Glomerular endothelial cell (primary cell): Measurements from ENCODE around the gene SMARCB1. TPM values are rescaled to one million over a fixed set of nuclear protein-coding genes. Genes with fewer than 3 reads are reported as not detected.

Experiments used
- DNase-seq: peaks from one replicate; pipeline ENCODE4 v3.0.0-alpha.2; 2011; ENCODE audit warnings: low read depth, low spot score; ENCODE audit errors: extremely low read depth
- total RNA-seq: library from RNA; depleted of rRNA; stranded (reverse); fragments of >200 nt; gene quantifications from 2 replicates; pipeline ENCODE4 v1.2.3, GENCODE V29; 2015

SMARCB1 gene
- total RNA-seq, 1 donor from 2014 or later, result 126 TPM

DNA sequence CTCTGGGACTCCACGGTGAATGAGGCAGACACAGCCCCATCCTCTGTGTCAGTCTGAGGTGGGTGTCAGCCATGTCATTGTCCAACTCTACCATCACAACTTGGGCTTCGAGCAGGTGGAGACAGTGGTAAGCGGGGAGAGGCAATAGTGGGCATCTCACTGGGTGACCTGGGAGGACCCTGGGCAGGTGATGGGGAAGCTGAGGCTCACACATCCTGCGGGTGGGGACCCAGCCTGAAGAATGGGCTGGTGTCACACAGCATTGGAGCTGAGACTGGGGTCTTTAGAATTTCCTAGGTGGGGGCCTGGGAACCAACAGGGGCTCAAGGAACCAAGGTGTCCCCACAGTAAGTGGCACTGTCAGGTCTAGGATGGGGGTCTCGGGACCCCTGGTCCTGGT lies 7.0 kb upstream of the SMARCB1 start:
- DNase-seq, result no peak

DNA sequence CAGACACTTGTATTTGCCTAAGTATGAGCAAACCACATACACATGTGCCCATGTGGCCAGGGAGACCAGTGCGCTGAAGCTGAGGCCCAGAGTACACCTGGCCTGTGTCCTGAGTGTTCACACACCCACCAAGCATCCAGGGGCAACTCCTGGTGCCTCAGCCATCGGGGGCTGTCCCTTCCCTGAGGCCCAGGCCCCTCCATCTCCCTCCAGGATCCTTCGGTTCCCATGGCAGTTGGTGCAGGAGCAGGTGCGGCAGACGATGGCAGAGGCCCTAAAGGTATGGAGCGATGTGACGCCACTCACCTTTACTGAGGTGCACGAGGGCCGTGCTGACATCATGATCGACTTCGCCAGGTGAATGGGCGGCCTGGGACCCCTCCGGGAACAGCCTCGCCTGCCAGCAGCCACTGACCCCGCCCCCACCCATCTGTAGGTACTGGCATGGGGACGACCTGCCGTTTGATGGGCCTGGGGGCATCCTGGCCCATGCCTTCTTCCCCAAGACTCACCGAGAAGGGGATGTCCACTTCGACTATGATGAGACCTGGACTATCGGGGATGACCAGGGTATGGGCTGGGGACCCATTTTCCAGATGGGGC lies 6.5 kb upstream of the SMARCB1 start:
- DNase-seq, result no peak

DNA sequence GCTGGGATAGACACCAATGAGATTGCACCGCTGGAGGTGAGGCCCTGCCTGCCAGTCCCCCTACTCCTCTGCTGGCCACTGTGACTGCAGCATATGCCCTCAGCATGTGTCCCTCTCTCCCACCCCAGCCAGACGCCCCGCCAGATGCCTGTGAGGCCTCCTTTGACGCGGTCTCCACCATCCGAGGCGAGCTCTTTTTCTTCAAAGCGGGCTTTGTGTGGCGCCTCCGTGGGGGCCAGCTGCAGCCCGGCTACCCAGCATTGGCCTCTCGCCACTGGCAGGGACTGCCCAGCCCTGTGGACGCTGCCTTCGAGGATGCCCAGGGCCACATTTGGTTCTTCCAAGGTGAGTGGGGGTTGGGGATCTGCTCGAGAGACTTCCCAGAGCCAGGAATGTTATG lies 5.7 kb upstream of the SMARCB1 start:
- no peak for DNase-seq

DNA sequence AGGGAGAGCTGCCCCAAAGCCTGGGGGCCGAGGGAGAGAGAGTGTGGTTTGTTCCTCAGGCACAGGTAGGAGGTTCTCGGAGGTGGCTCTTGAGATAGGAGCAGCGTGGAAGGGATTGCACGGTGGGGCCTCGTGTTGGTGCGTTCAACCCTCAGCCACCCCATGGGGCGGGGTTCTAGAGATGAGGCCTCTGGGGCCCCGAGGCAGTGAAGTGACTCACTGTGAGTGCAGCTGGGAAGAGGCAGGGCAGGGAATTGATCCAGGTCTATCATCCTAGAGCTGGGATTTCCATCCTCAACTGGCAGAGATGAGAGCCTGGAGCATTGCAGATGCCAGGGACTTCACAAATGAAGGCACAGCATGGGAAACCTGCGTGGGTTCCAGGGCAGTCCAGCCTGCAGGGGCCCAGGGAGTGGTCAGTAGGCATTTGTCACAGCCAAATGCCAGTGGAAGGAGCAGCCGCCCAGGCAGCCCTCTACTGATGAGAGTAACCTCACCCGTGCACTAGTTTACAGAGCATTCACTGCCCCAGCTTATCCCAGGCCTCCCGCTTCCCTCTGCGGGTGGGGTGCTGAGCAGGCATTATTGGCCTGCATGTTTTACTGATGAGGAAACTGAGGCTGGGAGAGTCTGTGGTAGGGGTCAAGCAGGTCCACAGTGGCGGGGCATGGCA lies 5.1 kb upstream of the SMARCB1 start:
- no peak for DNase-seq

GRCh38 chr22:23782252-23782651 lies 4.5 kb upstream of the SMARCB1 start:
- DNase-seq, result no peak

- DNase-seq, result no peak
Measured at GRCh38 chr22:23782703-23783102, 4.1 kb upstream of the SMARCB1 start.

GRCh38 chr22:23783265-23784150 lies 3.3 kb upstream of the SMARCB1 start:
- DNase-seq, result no peak

- DNase-seq, result no peak
Measured at GRCh38 chr22:23784215-23784732, 2.5 kb upstream of the SMARCB1 start.

DNA sequence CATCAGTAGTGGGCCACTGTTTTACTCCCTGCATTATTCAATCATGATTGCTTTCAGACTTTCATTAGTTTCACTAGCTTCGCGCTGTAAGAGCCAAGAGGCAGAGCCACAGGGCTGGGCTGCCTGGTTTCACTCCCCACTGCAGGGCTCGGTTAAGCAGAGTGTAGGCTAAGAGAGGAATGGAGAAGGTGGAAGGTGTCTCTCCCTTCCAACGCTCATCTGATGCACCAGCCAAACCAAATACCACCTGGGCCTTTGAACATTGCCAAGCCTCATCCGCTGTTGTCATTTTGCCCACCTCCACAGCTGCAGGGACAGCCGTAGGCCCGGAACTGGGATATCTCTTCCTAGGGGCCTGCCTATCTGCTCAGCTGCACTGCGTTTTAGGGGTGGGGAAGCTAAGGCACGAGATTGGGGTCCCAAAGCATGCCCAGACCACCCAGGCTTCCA lies 480 bp upstream of the SMARCB1 start:
- DNase-seq, result no peak

- no peak for DNase-seq
Measured at GRCh38 chr22:23787600-23787896, 782 bp downstream of the SMARCB1 start.

DNA sequence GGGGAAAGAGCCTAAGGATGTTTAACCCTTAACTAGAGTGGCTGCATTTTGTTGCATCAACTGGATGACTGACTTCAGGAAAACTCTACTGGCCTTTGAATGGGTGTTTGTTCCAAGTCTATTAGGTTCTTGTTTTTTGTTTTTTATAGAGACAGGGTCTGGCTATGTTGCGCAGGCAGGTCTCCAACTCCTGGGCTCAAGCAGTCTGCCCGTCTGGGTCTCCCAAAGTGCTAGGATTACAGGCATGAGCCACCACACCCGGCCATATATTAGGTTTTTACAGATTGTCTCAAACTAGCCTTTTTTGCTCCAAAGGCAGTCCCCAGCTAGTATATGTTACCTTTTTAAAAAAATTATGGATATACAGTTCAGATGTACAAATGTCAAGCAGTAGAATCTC lies 1.1 kb downstream of the SMARCB1 start:
- DNase-seq, result no peak

GRCh38 chr22:23789121-23789520 lies 2.4 kb downstream of the SMARCB1 start:
- no peak for DNase-seq

GRCh38 chr22:23789638-23790037 lies 2.9 kb downstream of the SMARCB1 start:
- no peak for DNase-seq

GRCh38 chr22:23790819-23791737 lies 4.3 kb downstream of the SMARCB1 start:
- DNase-seq, result no peak

DNA sequence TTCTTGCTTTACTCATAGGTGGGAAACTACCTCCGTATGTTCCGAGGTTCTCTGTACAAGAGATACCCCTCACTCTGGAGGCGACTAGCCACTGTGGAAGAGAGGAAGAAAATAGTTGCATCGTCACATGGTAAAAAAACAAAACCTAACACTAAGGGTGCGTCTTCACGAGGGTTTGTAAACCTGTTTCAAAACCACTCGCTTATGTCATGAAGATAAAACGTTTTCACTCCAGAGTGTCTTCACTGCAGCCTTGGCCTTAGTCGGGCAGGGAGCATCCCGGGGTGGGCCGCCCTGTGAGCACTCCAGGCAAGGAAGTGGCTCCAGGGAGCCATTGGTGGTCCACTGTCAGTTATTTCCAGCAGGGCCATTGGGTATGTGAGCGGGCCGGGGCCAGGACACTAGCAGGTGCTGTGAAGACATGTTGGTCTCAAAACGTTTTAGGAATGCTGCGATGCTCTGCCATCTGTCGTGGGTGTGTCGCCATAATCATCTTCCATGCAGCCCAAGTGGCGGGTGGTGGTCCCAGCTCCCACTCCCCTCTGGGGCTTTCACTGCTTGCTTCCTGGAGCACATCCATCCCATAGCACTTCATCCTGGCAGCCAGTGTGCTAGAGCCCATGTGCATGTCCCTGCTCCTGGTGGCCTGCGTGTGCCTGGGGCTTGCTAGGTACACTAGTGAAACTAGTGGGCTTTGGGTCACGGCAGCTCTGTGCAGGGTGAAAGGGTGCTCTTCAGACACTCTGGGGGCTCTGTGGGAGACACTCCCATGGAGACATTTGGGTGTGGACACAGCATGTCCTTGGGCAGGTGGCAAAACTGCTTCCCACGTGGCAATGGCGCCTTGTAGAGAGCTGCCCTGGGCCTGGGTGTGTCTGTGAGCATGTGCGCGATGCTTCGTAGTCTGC lies 5.2 kb downstream of the SMARCB1 start:
- DNase-seq, result no peak

- DNase-seq, result no peak
Measured at GRCh38 chr22:23793326-23793725, 6.6 kb downstream of the SMARCB1 start.

GRCh38 chr22:23796461-23796860 lies 9.7 kb downstream of the SMARCB1 start:
- DNase-seq, result no peak

DNA sequence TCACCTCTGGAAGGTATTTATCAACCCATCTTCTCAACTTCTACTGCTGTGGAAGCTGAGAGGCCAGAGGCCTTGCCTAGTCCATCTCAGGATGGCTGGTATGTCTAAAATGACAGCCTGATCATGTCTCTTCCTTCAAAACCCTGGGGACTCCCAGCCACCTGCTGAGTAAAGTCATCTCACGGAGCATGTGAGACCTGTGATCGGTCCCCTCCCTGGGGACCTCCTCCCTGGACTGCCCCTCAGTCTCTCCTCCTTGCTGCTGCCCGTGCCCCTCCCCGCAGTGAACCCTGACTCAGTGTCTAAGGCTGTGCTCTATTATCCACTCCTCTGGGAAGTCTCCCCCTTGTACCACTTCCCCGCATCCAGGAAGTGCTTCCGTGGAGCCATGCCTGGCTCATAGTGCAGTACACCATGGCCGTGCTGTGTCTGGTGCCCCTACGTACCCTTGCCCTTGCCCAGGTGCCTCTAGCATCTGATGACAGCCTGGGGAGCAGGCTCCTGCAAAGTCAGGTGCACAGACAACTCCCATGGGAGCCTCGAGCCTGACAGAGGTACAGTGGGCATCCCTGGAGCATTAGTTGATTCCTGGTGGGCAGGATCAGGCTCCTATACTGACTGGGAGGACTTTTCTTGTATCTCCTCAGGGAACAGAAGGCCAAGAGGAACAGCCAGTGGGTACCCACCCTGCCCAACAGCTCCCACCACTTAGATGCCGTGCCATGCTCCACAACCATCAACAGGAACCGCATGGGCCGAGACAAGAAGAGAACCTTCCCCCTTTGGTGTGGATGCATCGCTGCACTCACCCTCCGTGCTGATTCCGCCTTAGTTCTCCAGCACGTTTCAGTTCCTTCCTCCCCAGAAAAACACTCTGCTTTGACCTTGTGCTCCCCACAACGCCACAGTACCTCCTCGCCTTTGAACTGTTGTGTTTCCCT lies 13.8 kb downstream of the SMARCB1 start:
- no peak for DNase-seq
